HG03139 (cell line): ENCODE results near the gene LILRB3.
"Not testable (repeated sequence)": the region's sequence is repeated elsewhere in the genome, so short reads cannot be mapped to it uniquely, and the experiment has no call there.

Experiments
- ATAC-seq: cut with Tn5 transposase; IDR thresholded peaks from one replicate; pipeline ENCODE4 v1.9.1; 2021; ENCODE audit not compliant: unreplicated experiment

The LILRB3 gene

DNA sequence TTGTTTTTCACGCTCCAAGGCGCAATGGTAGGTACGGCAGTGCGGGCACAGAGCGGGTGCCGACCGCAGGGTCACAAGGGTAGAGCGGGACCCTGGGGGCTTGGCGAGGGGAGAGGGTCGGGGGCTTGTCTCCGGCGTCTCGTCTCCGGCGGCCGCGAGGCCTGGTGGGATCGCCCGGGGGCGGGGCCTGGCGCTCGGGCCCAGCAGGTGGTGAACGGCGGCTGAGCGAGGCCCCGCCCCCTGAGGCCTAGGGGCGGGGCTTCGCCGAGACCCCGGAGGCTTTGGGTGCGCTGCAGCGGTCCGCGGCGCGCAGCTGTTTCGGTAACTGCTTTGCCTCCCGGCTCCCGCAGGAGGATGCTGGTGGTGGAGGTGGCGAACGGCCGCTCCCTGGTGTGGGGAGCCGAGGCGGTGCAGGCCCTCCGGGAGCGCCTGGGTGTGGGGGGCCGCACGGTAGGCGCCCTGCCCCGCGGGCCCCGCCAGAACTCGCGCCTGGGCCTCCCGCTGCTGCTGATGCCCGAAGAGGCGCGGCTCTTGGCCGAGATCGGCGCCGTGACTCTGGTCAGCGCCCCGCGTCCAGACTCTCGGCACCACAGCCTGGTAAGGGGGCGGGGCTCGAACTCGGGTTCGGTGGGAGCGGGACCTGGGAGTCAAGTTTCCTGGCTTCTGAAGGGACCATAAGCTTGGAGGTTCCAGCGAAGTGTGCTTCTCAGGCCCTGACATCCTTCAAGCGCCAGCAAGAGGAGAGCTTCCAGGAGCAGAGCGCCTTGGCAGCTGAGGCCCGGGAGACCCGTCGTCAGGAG, 31.6 kb downstream of the LILRB3 start, which contains the start of gene TSEN34:
TSEN34 (plus strand) TSS at position 298 of the 800 bp plus-strand sequence; CDS start at position 355, 57 bp downstream.
- ATAC-seq = peak; percentile 16

DNA sequence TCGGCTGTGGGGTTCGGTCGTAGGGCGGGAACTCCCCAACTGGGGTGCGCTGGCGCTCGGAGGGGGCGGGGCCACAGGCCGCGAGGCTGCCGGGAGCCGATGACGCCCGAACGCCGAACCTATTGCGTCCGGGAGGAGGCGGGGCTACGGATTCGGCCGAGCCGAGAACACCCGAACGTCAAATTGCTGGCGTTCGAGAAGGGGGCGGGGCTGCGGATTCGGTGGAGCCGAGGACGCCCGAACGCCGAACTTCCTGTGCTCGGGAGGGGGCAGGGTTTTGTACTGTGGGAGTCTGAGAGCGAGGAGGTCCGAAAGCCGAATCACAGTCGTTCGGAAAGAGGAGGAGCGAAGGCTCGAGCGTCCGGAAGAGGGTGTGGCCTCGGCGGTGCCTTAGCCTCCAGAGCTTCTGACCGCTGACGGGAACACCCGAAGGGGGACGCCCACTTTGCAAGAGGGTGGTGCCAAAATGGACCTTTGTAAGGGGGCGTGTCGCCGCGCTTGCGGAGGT, 32.2 kb downstream of the LILRB3 start:
- ATAC-seq = peak; percentile 42

DNA sequence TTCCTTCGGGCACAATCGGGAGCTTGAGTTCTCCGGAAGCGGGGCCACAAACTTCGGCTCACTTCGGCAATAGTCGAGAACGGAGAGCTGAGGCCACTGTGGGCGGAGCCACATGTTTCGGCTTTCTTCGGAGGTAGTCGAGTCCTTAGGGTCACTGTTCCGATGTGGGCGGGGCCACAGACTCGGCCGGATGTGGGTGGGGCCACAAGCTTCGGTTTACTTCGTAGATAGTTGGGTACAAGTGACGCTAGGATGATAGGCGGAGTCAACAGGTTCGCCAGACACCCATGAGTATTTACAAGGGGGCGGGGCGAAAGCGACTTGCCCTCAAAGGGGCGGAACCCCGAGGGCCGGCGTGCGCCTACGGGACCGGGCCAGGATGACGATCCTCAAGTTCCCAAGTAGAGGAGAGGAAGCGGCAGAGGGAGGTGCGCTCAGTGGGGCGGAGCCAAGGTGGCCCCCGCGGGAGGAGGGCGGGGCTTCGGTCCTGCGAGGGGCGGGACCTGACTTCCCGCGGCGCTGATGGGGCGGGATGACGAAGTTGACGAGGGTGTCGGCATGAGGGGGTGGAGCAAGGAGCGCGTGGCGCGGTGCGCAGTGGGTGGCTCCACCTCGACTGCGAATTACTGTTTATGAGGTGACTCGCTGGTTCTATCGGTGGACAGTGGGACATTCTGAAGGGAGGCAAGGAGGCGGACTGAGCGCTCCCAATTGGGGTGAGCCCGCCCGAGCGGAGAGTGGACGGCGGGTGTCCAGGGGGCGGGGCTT, 32.9 kb downstream of the LILRB3 start:
- peak; percentile 41 for ATAC-seq

DNA sequence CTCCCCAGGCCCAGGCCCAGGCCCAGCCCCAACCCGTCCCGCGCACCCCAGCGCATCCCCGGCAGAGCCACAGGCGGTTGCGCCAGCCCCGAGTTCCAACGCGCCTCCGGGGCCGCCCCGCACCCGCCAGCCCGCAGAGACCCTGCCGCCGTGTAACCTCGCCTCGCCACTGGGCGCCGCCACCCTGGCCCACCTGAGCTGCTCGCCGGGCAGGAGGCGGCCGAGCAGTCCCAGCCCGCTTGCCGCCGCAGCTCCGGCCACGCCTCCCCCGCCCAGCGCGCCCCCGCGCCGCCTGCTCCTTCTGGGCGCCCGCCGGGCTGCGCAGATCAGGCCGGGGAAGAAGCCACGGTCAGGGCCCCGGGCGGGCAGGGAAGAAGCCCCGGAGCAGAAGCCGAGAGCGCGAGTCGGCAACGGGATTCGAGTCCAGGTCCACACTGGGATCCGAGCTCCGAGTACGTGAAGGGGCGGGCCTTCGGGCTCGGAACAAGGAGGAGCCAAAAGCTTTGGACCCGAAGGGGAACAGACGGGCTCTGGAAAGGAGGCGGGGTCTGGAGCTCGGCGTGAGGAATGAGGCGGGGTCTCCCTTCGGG, 33.6 kb downstream of the LILRB3 start, which contains the start of gene MBOAT7:
MBOAT7 (minus strand) TSS at position 436 of the 590 bp plus-strand sequence. CDS start 1,072 bp downstream, outside the sequence.
- peak; percentile 31 for ATAC-seq

DNA sequence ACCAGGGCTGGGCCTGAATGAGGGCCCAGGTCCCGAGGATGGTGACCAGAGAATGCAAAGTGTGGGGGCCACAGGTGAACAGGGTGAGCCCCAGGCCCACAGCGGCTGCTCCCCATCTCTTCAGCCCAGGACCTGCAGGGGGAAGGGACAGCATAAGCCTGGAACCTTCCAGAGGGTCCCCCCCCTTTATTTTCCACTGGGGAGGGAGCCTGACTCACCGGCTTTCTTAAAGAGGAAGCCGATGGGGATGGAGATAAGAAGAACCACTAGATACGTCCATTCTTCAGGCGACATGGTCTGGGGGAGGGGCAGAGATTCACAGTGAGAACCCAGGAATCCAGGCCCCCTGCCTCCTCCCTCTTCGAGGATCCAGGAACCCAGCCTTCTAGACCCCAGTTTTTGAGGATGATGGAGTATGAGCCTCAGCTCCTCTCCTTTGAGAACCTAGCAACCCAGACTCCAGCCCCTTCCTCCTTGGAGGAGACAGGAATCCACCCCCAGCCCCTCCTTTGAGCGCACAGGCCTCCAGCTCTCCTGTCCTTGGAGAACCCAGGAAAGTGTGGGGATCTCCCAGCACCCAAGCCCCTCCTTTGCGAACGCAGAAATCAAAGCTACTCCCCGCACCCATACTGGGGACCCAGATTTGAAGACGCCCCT, 34.5 kb downstream of the LILRB3 start:
- ATAC-seq = no peak

DNA sequence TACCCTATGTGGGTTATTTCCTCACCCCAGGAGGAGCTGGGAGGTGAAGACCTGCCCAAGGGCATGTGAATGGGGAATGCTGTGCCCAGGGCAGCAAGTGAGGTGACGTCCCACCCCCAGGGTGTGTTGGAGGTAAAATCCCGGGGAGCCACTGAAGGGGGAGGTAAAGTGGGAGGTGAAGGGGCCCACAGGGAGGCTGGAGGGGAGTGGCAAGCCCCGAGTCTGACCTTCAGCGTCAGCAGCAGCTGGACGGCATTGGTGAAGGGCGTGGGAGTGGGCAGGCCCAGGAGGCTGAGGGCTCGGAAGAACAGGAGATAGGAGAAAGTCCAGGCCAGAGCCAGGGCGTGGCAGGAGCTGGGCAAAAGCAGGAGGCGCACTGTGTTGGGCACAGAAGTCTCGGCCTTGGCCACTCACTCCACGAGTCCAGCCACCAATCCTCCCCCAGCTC, 35.8 kb downstream of the LILRB3 start:
- no peak for ATAC-seq

DNA sequence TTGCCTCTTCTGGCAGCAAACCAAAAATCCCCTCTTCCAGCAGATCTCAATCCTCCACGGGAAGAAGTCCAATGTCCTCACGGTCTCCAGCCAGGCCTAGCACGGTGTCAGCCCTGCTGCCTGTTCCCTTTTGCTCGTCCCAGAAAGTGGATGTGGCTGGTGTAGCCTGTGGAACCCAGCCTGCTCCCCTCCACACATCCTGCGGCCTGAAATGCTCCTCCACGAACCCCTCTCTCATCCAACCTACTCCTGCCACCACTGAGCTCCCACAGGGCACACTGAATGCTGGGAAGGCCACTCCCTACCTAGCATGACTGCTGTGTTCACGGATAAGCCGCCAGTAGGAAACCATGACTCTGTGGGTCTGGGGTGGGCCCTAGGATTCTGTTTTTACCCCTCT, 36.5 kb downstream of the LILRB3 start:
- ATAC-seq = no peak

DNA sequence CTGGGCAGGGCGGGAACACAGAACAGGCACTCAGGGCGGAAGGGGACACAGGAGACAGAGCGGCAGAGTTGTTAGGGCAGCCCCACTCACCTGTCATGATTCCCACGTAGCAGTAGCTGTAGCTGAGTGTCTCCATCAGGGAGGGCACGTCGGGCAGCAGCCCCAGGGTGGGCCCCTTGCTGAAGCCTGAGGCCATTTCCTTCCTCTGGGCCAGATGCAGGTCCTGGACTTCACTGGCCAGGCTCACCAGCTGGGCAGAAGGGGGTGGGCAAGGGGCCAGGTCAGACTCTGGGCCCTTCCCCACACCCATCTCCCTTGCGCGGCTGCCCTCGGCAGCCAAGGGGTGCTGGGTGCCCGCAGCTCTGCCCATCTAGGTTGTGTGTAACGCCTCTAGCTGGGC, 39.4 kb downstream of the LILRB3 start:
- ATAC-seq = no peak

DNA sequence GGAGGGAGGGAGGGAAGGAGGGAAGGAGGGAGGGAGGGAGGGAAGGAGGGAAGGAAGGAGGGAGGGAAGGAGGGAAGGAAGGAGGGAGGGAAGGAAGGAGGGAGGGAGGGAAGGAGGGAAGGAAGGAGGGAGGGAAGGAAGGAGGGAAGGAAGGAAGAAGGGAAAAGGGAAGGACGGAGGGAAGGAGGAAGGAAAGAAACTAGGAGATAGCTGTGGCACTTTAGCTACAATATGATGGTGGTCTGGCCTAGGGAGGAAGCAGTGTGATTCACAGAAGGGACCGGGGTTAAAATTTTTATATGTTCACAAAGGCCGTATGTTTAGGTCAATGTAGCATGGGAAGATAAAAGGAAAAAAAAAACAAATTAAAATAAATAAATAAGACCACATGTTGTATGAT, 40.9 kb downstream of the LILRB3 start:
- ATAC-seq = not testable (repeated sequence)

DNA sequence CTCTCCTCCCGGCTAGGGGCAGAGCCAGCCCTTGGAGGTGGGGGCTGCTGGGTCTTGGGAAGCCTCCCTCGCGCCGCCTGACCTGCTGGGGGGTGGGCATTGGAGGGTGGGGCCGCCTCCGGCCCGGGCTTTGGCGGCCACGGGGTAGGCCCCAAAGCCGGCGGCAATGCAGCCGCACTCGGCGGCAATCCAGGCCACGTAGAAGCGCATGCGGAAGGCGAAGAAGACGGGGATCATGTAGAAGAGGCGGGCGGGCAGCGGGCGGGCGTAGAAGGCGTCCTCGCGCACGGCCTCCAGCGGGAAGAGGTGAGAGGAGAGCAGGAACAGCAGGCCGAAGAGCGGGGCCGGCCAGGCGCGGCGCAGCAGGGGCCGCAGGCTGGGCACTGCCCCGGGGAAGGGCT, 42.1 kb downstream of the LILRB3 start:
- ATAC-seq = no peak

DNA sequence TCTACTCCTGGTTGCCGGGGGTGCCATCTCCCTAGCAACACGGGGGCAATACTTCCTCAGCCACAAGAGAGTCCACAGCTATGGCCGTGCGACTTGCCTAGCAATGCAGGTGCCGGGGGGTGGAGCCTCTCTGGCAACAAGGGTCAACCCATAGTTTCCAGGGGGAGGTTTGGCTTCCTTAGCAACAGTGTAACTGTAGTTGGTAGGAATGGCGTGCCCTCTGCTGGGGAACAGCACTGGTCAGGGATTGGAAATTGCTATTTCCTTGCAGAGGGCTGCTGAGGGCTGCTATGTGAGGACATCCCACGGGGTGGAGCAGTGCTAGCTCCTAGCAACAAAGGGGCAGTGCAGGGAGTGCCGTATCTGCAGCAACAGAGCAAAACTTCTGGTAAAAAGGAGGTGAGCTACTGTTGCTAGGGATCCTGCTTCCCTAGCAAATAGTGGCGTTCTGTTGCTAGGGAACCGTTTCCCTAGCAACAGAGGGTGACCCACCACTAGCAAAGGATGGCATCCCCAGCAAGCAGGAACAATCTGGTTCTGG, 42.8 kb downstream of the LILRB3 start:
- ATAC-seq = no peak

DNA sequence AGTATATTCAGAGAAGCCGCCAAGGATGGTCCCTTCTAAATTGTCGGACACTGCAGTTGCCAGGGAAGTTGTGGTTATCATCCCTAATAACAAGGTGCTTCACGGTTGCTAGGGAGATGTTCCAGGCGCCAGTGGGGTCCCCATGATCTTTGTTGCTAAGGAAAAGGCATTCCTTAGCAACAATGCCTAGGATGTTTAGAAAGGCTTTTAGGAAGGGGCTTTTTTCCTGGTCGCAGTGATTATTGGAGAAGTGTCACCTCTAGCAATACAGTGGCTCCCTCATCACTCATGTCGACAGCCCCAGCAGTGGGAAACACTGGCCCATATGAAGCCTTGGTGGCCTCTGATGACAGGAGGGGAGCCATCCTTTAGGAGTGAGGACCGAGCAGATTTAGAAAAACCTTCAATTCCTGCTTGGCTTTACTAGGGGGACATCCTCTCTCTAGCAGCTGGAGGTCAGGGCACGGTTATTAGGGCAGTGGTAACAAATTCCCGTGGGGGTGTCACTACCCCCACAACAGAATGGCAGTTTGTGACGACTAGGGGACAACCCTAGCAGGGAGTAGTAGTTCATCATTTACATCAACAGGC, 43.5 kb downstream of the LILRB3 start:
- ATAC-seq = no peak

DNA sequence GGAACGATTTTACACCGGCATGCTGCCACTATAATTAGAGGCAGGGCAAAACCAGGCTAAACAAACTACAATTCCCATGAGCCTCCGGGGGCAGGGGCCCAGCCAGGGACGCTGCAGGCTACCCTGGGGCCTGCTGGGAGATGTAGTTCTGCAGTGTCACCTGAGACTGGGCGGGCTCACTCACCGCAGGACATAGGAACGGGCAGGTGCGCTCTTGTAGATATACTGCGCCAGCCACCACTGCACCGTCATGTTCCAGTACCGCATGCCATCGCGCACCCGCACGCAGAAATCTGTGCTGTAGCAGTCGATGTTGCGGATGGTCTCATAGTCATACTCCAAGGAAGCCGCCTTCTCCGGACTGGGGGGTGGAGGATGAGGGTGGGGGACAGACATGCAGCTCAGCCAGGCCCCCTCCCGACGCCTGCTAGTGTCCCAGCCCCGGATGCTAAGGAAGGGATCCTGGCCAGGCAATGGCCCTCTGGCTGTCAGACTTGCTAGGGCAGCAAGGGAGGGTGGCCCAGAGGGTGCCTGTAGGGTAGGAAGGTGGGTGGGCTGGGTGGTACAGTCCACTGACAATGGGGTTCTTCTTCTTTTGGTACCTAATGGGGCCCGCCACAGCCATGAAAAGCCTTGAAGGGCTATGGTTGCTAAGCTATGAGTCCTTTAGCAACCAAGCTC, 44.1 kb downstream of the LILRB3 start:
- ATAC-seq = no peak

DNA sequence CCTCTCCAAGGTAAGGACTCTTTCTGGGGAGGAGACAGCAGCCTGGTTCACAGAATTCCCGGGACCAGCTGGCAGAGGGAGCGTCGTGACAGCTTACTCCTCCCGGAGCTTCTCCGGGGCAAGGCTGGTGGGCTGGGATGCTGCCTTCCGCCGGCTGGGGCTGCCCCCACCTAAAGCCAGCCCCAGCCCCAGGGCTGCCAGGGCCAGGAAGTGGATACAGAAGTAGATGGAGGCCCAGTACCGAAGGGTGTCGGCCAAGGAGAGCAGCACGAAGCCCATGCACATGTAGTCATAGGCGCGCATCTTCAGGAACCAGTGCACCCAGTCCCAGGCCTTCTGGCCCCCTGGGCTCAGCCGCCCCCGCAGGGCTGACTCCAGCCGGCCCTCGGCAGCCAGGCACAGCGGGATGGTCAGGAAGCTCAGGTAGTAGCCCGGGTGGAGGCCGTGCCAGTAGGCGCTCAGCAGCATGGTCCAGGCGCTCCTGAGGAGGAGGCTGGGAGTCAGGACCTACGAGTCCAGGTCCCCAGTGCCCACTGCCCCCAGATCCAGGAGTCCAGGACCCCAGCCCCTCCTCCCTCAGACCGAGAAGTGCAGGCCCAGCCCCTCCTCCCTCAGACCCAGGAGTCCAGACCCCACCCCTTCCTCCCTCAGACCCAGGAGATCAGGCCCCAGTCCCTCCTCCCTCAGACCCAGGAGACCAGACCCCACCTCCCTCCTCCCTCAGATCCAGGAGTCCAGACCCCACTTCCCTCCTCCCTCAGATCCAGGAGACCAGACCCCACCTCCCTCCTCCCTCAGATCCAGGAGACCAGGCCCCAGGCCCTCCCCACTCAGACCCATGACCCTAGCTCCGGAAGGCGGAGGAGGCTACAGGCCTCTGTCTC, 48.6 kb downstream of the LILRB3 start:
- no peak for ATAC-seq

DNA sequence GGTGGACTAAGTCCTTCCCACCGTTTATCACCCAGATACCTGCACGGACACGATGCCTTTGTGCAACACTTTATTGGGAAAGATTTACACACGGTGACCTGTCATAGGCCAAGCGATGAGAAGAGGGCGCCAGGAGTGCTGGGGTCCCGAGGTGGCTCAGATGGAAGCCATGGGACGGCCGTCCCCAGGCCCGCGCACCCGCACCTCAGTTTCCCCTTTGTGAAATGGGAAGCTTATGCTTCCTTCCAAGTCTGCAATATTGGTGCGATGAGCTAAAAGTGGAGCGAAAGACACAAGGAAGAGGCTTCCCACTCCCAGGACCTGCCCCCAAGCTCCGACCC, 49.5 kb downstream of the LILRB3 start:
- no peak for ATAC-seq

DNA sequence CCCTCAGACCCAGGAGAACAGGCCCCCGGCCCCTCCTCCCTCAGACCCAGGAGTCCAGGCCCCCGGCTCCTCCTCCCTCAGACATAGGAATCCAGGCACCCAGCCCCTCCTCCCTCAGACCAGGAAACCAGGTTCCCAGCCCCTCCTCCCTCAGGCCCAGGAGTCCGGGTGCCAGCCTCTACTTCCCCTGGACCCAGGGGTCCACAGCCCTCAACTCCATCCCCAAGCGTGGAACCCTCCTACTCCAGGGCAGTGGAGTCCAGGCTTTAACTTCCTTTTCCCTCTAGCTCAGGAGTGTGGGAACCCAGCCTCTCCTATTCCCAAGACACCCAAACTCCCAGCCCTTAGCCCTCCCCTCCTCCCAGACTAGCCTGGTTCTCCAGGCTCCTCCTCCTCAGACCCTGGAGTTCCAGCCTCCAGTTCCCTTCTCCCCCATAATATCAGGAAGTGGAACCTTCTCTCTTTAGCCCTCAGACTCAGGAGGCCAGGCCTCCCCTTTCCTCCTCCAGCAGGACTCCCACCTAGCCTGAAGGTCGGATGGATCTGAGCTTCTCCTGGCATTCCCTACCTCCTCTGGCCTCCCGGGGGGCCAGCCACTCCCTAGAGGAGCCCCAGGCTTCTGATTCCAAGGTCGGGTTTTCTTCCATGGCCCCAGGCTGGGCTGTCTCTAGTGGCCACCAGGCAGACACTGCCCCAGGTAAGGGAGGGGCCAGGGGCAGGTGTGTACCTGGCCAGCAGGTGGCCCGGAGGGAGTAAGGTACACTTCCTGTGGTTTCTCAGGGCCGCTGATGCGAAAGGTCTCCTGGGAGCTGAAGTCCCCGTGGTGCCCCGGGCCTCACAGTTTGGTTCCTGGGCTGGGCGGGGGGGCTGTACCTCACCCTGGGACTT, 50.1 kb downstream of the LILRB3 start, which contains the start of gene TMC4:
TMC4 (minus strand) TSS at position 690 of the 888 bp plus-strand sequence; CDS start at position 647, 43 bp downstream.
- no peak for ATAC-seq

DNA sequence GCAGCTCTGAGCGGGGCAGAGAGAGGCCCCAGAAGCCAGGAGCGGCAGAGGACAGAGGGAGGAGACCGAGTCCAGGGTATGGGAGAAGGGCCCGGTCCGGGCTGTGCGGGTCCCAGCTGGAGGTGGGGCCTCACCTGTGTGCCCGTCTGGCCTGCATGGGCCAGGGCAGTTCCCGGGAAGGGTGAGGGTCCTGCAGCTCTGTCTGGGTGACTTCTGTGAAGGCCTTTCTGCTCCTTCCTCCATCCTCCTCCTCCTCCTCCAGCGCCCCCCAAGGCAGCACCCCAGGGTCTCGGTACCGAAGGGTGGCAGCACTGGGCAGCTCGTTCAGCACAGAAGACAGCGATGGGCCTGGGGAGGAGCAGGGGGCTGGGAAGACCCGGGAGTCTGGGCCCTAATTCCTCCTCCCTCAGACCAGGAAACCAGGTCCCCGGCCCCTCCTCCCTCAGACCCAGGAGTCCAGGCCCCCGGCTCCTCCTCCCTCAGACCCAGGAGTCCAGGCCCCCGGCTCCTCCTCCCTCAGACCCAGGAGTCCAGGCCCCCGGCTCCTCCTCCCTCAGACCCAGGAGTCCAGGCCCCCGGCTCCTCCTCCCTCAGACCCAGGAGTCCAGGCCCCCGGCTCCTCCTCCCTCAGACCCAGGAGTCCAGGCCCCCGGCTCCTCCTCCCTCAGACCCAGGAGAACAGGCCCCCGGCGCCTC, 50.9 kb downstream of the LILRB3 start:
- ATAC-seq = not testable (repeated sequence)
